NCI-H524 (cell line): ENCODE data around the gene USP5.

Experiments used
- DNase-seq, 2 experiments: peaks; one replicate each; lab custom pipeline; 2025; lab: John Stamatoyannopoulos, UW

USP5 gene

DNA sequence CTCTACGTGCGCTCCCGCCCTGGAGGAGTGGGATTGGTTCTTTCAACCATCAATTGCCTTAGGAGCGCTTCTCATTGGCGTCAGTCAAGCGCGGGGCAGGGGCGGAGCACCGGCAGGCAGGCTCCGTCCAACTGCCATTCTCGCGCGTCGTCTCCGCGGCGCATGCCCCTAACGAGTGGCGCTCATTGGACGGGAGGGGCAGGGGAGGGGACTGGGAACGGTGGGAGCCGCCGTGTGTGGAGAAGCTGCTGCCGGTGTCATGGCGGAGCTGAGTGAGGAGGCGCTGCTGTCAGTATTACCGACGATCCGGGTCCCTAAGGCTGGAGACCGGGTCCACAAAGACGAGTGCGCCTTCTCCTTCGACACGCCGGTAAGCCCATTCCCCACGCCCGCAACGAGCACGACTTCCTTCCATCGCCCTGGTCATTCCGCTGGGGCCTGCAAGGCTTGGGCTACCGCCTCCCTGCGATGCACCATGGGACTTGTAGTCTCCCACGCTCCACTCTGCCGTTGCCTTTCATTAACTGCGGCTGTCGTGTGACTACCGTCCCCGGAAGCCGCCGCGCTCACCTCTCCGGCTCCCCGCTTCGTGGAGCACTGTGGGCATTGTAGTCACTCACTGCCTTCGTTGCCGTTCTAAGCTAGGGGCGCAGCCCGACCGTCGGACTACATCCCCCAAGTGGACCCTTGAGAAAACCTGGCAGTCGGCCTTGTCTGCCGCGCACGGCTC, at the start of gene USP5:
TSS of gene USP5 (plus strand) at position 230 of the 730 bp plus-strand sequence. CDS start at position 260, 30 bp downstream.
- peak; percentile 98 to 99 for DNase-seq

- DNase-seq, result no peak
These were observed 44.8 kb upstream of the USP5 start for GRCh38 chr12:6807170-6807569.

DNA sequence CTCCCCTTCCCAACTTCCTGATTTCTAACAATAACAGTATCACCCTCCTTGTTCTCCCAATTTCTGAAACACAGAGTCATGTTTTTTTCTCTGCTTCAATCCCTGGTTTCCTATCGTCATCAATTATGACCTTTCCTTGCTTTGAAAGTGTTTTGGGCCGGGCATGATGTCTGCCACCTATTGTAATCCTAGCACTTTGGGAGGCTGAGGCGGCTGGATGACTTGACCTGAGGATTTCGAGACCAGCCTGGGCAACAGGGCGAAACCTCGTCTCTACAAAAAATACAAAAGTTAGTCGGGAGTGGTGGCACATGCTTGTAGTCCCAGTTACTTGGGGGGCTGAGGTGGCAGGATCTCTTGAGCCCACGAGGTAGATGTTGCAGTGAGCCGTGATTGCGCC, 42.9 kb upstream of the USP5 start:
- no peak for DNase-seq

DNA sequence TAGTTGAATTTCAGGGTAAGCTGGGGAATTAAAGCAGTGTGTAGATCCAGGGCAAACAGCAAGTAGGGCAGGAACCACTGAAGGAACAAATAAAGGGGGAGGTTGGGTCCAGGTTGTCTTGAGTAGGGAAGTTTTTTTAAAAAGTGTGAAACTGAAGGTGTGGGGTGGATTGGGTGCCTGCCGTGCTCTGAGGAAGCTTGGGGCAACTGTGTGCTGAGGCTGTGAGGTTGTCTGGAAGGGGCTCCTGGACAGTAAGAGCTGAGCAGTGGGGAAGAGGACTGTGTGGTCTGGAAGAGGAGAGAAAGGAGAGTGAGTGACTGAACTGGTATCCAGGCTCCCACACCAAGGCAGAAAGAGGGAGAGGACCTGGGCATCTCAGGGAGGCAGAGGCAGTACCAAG, 41.2 kb upstream of the USP5 start:
- DNase-seq, result no peak

- no peak for DNase-seq
These were observed 38.6 kb upstream of the USP5 start for GRCh38 chr12:6813363-6813762.

GRCh38 chr12:6816598-6816997, 35.4 kb upstream of the USP5 start:
- DNase-seq, result no peak

DNA sequence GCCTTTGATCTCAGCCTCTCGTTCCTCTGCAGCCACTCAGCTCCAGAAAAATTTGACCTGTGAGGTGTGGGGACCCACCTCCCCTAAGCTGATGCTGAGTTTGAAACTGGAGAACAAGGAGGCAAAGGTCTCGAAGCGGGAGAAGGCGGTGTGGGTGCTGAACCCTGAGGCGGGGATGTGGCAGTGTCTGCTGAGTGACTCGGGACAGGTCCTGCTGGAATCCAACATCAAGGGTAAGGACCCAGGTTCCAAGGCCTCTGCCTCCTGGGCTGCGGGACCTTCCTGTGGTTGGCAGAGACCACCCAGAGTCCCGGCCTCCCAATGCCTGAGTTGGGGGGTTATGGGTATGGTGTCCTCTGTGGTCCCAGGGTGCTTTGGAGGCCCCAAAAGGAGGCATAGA, 34.9 kb upstream of the USP5 start:
- DNase-seq, result no peak

DNA sequence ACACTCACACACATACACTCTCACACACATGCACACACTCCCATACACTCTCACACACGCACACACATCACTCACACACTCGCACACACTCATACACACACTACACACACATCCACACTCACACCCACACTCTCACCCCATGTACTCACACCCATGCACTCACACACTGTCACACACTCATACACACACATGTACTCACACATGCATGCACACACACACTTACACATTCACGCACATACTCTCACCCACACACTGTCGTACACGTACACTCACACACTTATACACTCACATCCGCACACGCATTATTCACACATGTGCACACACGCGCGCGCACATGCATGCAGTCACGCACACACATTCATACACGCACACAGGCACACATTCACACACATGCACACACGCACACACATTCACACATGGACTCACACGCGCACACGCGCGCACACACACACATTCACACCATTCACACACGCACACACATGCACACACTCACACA, 34.2 kb upstream of the USP5 start:
- no peak for DNase-seq

- no peak for DNase-seq
These were observed 33.7 kb upstream of the USP5 start for GRCh38 chr12:6818222-6818621.

DNA sequence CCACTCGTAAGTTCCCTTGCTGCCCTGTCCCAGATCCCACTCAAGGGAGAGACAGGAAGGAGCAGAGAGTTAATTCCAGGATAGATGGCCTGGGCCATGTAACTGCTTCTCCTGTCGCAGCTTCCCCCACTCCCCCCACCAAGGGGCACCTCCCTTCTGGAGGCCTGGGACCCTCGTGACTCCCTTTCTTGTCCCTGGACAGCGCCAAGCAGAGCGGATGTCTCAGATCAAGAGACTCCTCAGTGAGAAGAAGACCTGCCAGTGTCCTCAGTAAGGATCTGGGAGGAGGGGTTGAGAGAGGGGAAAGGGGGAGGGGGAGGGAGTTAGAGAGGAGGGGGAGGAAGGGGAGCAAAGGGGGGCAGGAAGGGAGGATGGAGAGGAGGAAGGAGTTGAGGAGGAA, 33.3 kb upstream of the USP5 start:
- DNase-seq, result no peak

GRCh38 chr12:6819106-6820030, 32.6 kb upstream of the USP5 start:
- no peak for DNase-seq

DNA sequence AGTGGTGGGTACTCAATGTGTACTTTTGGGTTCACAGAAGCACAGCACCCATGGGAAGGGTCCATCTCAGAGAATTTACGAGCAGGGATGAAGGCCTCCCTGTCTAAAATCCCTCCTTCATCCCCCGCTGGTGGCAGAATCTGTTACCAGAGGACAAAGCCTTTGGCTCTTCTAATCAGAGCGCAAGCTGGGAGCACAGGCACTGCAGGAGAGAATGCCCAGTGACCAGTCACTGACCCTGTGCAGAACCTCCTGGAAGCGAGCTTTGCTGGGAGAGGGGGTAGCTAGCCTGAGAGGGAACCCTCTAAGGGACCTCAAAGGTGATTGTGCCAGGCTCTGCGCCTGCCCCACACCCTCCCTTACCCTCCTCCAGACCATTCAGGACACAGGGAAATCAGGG, 31.8 kb upstream of the USP5 start:
- DNase-seq, result no peak

GRCh38 chr12:6821591-6822425, 30.1 kb upstream of the USP5 start, which contains the start of gene GPR162:
GPR162 (plus strand) TSS chr12:6821821; CDS start chr12:6823899, 2,078 bp downstream.
- peak; percentile 15 to 58 for DNase-seq

- DNase-seq, result no peak
These were observed 29.4 kb upstream of the USP5 start for GRCh38 chr12:6822426-6823135.

GRCh38 chr12:6823182-6824084, 28.5 kb upstream of the USP5 start:
- no peak for DNase-seq

- DNase-seq, result no peak
These were observed 27.7 kb upstream of the USP5 start for GRCh38 chr12:6824085-6824775.

DNA sequence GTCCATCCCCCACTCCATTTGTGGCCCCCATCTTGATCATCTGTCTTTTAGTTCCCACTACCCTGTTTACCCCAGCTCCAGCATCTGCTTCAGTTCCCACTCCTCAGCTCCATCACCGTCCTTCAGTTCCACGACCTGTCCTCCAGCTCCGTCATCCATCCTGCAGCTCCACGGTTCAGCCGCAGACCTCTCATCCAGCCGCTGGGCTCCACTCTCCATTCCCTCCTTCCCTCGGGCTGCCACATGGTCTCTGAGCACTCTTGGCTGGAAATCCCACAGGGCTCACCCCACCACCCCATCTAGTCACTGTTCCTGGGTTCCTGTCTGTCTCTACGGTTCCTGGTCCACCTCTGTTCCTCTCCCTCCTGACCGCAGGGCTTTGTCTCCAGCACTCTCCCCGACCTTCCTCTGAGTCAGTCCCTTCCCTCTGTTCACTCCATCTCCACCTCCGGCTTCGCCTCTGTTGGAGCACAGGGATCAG, 27.0 kb upstream of the USP5 start:
- no peak for DNase-seq

DNA sequence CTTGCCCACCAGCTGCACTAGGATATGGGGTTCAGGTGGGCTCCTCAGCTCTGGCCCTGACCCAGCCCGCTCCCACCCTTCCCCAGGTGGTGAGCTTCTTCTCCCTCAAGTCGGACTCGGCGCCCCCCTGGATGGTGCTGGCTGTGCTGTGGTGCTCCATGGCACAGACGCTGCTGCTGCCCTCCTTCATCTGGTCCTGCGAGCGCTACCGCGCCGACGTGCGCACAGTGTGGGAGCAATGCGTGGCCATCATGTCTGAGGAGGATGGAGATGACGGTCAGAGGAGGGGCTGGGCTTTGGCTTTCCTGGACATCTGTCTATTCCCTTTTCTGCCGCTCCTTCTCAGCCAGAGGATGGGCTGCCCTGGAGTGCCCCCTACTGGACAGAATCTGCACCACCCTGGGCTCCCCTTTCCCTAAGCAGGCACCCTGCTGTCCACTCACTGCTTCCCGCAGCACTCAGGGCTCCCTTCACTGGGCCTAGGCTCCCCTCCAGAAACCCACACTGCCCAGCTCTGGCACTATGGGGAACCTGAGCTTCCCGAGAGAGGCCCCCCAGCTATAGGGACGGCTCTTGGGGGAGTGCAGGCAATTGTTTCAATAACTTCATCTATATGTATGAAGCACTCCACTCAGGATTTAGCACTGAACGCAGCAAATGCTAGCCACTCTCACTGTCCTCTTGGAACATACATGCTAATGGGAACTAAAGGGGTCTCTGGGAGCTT, 26.4 kb upstream of the USP5 start:
- DNase-seq, result peak; percentile 81 to 87
